ENCODE measurements around the gene EPHA10.

The EPHA10 gene

GRCh38 chr1:37732111-37732780 is 32.7 kb downstream of the EPHA10 start:
- no peak for DNase-seq

GRCh38 chr1:37731312-37732019 is 33.5 kb downstream of the EPHA10 start:
- DNase-seq, result no peak

GRCh38 chr1:37730376-37730775 is 34.5 kb downstream of the EPHA10 start:
- DNase-seq, result no peak

GRCh38 chr1:37728416-37728815 is 36.5 kb downstream of the EPHA10 start:
- DNase-seq, result no peak

- no peak for DNase-seq
These were observed 38.0 kb downstream of the EPHA10 start for GRCh38 chr1:37726751-37727585.

GRCh38 chr1:37725851-37726613 is 38.9 kb downstream of the EPHA10 start:
- DNase-seq, result no peak

GRCh38 chr1:37724575-37724974 is 40.3 kb downstream of the EPHA10 start:
- DNase-seq, result no peak

- DNase-seq, result no peak
These were observed 41.4 kb downstream of the EPHA10 start for GRCh38 chr1:37723390-37724078.

GRCh38 chr1:37723072-37723389 is 41.9 kb downstream of the EPHA10 start:
- no peak for DNase-seq

- DNase-seq, result no peak
These were observed 42.5 kb downstream of the EPHA10 start for GRCh38 chr1:37722181-37723071.

GRCh38 chr1:37721565-37721964 is 43.4 kb downstream of the EPHA10 start:
- DNase-seq, result no peak

- DNase-seq, result no peak
These were observed 44.4 kb downstream of the EPHA10 start for GRCh38 chr1:37720231-37721130.

- DNase-seq, result no peak
These were observed 45.2 kb downstream of the EPHA10 start for GRCh38 chr1:37719572-37720195.

GRCh38 chr1:37718901-37719571 is 45.9 kb downstream of the EPHA10 start:
- no peak for DNase-seq

- DNase-seq, result no peak
These were observed 46.6 kb downstream of the EPHA10 start for GRCh38 chr1:37718181-37718900.

GRCh38 chr1:37717631-37718030 is 47.3 kb downstream of the EPHA10 start:
- DNase-seq, result no peak

GRCh38 chr1:37716321-37716720 is 48.6 kb downstream of the EPHA10 start:
- no peak for DNase-seq

GRCh38 chr1:37714689-37715088 is 50.2 kb downstream of the EPHA10 start:
- no peak for DNase-seq

GRCh38 chr1:37714226-37714625 is 50.7 kb downstream of the EPHA10 start:
- no peak for DNase-seq

Measured in Kasumi-1 (cell line).